GM12892 (cell line): ENCODE results near the gene AP1S3.

Experiments used
- POLR2A ChIP-seq: IDR thresholded peaks from 2 replicates; pipeline ENCODE4 v1.6.1; 2011; ENCODE audit warnings: low read depth, low read length, control low read depth
- POLR2AphosphoS5 ChIP-seq: IDR thresholded peaks from 2 replicates; pipeline ENCODE4 v1.6.1; 2011; ENCODE audit warnings: low read depth, low read length, control low read depth
- TAF1 ChIP-seq: IDR thresholded peaks from 2 replicates; pipeline ENCODE4 v1.6.1; 2011; ENCODE audit warnings: low read depth, mild to moderate bottlenecking, control low read depth, low read length, borderline replicate concordance

DNA sequence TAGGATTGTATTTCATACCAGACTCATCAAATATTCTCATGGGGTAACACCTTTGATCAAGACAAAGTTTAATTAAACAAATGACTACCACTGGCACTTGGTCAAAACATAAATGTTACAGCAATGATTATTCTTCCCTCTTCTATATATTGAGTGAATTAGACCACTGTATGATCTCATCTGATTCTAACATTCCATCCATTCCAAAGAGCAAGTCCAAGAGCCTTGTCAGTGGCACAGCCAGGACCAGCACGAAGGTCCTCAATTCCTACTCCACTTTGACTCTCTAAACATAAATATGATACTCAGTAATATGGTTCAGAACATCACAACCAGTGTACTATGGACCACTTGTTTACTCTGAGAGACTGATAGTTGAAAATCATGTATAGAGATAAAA, 86.4 kb downstream of the AP1S3 start:
- TF ChIP-seq POLR2A (no peak), POLR2AphosphoS5 (no peak), TAF1 (no peak)
